AG09309 (cell line): ENCODE measurements around the gene HSPB9.

Experiments
- DNase-seq: peaks from one replicate; pipeline ENCODE4 v3.0.0-alpha.2; 2010; ENCODE audit warnings: low read depth
- H3K4me3 ChIP-seq: 2 replicates; pipeline ENCODE4 v1.5.1; 2011; ENCODE audit warnings: mild to moderate bottlenecking, low read depth, low read length, moderate library complexity; ENCODE audit not compliant: control insufficient read depth
- TF ChIP-seq, protein P1 (sequence below): IDR thresholded peaks from 2 replicates; pipeline ENCODE4 v1.5.1; 2011; ENCODE audit warnings: mild to moderate bottlenecking, low read depth, low read length, inconsistent platforms; ENCODE audit not compliant: insufficient read depth, control insufficient read depth; ENCODE audit errors: missing control alignments

Gene HSPB9

DNA sequence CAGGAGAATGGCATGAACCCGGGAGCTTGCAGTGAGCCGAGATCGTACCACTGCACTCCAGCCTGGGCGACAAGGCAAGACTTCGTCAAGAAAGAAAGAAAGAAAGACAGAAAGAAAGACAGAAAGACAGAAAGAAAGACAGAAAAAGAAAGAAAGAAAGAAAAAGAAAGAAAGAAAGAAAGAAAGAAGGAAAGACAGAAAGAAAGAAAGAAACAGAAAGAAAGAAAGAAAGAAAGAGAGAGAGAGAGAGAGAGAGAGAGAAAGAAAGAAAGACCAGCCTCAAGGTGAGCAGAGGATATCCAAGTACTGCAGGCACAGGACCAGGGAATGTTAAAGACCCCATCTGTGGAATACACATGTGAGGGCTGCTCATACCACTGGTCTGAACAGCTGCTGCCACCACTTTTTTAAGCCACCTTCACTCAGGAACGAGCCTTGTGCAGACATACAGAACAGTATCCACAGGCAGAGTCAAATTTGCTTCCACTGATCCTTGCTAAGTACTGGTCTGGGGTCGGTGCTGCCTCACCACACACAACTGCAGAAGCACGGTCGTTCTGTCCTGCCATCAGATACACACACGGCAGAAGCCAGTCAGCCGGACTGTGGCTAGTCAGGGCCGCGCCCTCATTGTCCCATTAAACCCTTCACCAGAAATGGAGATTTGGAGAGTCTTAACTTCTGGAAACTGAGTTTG, 24.5 kb downstream of the HSPB9 start:
- TF ChIP-seq, protein P1, sequence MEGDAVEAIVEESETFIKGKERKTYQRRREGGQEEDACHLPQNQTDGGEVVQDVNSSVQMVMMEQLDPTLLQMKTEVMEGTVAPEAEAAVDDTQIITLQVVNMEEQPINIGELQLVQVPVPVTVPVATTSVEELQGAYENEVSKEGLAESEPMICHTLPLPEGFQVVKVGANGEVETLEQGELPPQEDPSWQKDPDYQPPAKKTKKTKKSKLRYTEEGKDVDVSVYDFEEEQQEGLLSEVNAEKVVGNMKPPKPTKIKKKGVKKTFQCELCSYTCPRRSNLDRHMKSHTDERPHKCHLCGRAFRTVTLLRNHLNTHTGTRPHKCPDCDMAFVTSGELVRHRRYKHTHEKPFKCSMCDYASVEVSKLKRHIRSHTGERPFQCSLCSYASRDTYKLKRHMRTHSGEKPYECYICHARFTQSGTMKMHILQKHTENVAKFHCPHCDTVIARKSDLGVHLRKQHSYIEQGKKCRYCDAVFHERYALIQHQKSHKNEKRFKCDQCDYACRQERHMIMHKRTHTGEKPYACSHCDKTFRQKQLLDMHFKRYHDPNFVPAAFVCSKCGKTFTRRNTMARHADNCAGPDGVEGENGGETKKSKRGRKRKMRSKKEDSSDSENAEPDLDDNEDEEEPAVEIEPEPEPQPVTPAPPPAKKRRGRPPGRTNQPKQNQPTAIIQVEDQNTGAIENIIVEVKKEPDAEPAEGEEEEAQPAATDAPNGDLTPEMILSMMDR: no peak
- no peak for DNase-seq

GRCh38 chr17:42153919-42154742, 31.5 kb downstream of the HSPB9 start:
- peak overlapping the region; percentile 57 for H3K4me3 ChIP-seq
- TF ChIP-seq, protein P1: no peak
- no peak for DNase-seq

More for the DNA sequence above, 24.5 kb downstream of the HSPB9 start:
- H3K4me3 ChIP-seq: no peak overlapping the region

DNA sequence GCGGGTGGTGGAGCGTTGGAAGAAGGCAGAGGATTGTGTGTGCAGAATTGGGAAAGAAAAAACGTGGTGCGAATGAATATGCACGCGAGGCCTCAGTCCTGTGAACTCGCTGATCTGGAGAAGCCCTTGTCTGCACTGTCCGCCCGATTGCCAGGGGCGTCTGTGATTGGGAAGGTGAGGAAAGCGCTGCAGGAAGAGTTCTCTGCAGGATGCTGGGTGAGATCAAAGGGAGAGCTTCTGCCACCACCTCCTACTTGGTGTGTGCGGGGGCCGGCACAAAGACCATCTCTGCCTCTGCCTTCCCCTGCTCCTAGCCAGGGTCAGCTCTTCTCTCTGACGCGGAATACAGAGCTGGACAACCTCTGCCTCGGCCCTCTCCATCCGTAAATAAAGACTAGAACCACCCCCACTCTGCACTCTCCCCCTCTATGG, 33.0 kb downstream of the HSPB9 start:
- no peak for DNase-seq
- H3K4me3 ChIP-seq: peak overlapping the region; percentile 43
- TF ChIP-seq, protein P1: no peak

DNA sequence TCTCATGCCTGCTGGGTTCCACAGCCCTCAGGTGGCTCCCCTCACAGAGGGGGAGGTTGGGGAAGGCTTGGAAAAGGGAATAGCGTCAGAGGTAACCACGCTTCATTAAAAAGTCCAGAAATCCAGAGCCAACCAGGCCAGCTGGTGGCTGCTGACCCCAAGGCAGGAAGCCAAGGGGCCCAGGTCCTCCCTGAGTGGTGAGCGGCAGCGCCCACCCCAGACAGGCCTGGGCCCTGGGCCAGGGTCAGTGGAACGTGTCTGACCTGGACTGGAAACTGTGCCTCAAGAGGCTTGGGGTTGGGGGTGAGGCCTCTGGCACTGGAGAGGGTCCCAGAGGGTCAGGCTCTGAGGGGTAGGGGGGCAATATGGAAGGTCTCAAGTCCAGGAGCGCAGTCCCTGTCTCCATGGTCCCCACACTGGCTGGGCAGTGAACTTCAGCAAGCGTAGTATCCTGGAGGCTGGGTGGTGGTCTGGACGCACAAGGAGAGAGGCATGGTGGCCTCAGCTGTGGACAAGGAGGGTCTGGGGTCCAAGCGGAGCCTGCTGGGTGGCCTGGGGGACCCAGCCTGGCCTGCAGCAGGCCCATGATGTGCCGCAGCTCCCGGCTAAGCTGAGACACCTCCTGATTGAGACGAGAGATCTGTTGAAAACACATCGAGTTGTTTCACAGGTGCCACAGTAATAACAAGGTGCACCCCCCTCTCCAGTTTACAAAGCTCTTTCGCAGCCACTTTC, 37.4 kb downstream of the HSPB9 start:
- TF ChIP-seq, protein P1: no peak
- no peak overlapping the region for H3K4me3 ChIP-seq

GRCh38 chr17:42160531-42160910, 37.9 kb downstream of the HSPB9 start:
- no peak for DNase-seq
- TF ChIP-seq, protein P1: no peak
- no peak overlapping the region for H3K4me3 ChIP-seq

More for the DNA sequence above, 37.4 kb downstream of the HSPB9 start:
- DNase-seq: no peak

DNA sequence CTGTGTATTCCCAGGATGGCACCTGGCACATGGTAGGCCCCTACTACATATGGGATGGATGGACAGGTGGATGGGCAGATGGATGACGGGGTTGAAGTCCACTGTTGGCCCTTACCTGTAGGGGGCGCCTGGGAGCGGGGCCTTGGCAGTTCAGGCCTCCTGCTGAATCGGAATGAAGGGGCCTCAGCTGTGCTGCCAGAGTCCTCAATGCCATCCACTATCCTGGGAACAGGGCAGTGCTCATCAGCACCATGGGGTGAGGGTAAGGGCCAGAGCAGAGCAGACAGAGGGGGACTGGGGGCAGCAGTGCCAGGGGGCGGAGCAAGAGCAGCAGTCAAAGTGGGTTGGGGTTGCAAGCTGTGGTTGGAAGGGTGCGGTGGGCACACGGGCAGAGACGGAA, 40.5 kb downstream of the HSPB9 start:
- TF ChIP-seq, protein P1: peak; percentile 42
- no peak for DNase-seq
- H3K4me3 ChIP-seq: no peak overlapping the region
